ENCODE measurements around the gene NPC1L1. TPM values are rescaled to one million over a fixed set of nuclear protein-coding genes. Genes with fewer than 3 reads are reported as not detected.

Gene NPC1L1
- polyA plus RNA-seq, 3 donors, result 0.04 TPM; not detected in 2

- no peaks in the 10 kb centered on the region for H3K9me3 ChIP-seq (replicated peaks in 1 of 2; ENCODE audit: control insufficient read depth in 1 of 2, insufficient read depth in 1 of 2, low read length in 2 of 2)
- H3K27ac ChIP-seq (ENCODE audit: low read depth in 1 of 2, low read length in 2 of 2), result no peak overlapping the region
- peak overlapping the region in 1 of 7 donors; percentile 15 for H3K27ac Mint-ChIP-seq
- no peak overlapping the region for H3K4me3 ChIP-seq (replicated peaks in 1 of 3; ENCODE audit: low read depth in 2 of 3, low read length in 3 of 3)
- WGBS (ENCODE audit: insufficient coverage), result 94% methylated on average over 31 of the region's 32 CpGs
- no peaks in the 10 kb centered on the region for H4K20me1 ChIP-seq (ENCODE audit: insufficient read depth, low read length)
- no peaks in the 10 kb centered on the region for H3K36me3 ChIP-seq (replicated peaks in 1 of 2; ENCODE audit: control insufficient read depth in 1 of 2, insufficient read depth in 2 of 2, low read length in 2 of 2)
- no peak overlapping the region for H2AFZ ChIP-seq (ENCODE audit: insufficient read depth, low read depth, low read length, poor library complexity, severe bottlenecking)
- peaks cover 9% of the 10 kb centered on the region for H3K4me1 Mint-ChIP-seq
- H3K4me3 Mint-ChIP-seq, result no peak overlapping the region
- no peak overlapping the region for H3K4me2 ChIP-seq (replicated peaks; ENCODE audit: extremely low read depth, low read length, poor library complexity, severe bottlenecking)
- TF ChIP-seq CTCF (IDR thresholded peaks at IDR 0.05), result no peak
- H3K4me1 ChIP-seq (ENCODE audit: control insufficient read depth in 1 of 2, insufficient read depth in 2 of 2, low read length in 2 of 2), result peaks cover 7 to 11% of the 10 kb centered on the region in 2 donors
- no peaks in the 10 kb centered on the region for H3K9me3 Mint-ChIP-seq
- DNase-seq, result no peak
- H3K27me3 Mint-ChIP-seq (ENCODE audit: low read depth in 3 of 3), result peaks cover 0 to 9% (median 2%) of the 10 kb centered on the region in 3 donors
- intact Hi-C loops (cut with micrococcal nuclease), result no loop called here
- H3K27me3 ChIP-seq (ENCODE audit: control insufficient read depth in 2 of 2, insufficient read depth in 2 of 2, low read length in 2 of 2), result no peaks in the 10 kb centered on the region
- no peak overlapping the region for H3K9ac ChIP-seq (ENCODE audit: insufficient read depth, low read length, poor library complexity, severe bottlenecking)
- no peaks in the 10 kb centered on the region for H3K36me3 Mint-ChIP-seq
- H3K79me2 ChIP-seq (ENCODE audit: insufficient read depth, low read length), result no peaks in the 10 kb centered on the region
Observed at GRCh38 chr7:44538798-44539668, 2.1 kb downstream of the NPC1L1 start.

- Mint-ChIP-seq H3K9me3 (no peaks in the 10 kb centered on the region), H3K4me3 (no peak overlapping the region), H3K36me3 (no peaks in the 10 kb centered on the region), H3K27ac (no peak overlapping the region), H3K27me3 (ENCODE audit: low read depth in 3 of 3) (peaks cover 0 to 9% (median 2%) of the 10 kb centered on the region in 3 donors), H3K4me1 (peaks cover 4% of the 10 kb centered on the region)
- no peak for TF ChIP-seq CTCF (IDR thresholded peaks at IDR 0.05)
- no peaks in the 10 kb centered on the region for H3K79me2 ChIP-seq (ENCODE audit: insufficient read depth, low read length)
- no peak overlapping the region for H3K27ac ChIP-seq (ENCODE audit: low read depth in 1 of 2, low read length in 2 of 2)
- WGBS (ENCODE audit: insufficient coverage), result 97% methylated on average over 14 of the region's 17 CpGs
- peaks cover 7 to 10% of the 10 kb centered on the region in 2 donors for H3K4me1 ChIP-seq (ENCODE audit: control insufficient read depth in 1 of 2, insufficient read depth in 2 of 2, low read length in 2 of 2)
- no peaks in the 10 kb centered on the region for H3K36me3 ChIP-seq (replicated peaks in 1 of 2; ENCODE audit: control insufficient read depth in 1 of 2, insufficient read depth in 2 of 2, low read length in 2 of 2)
- DNase-seq, result no peak
- H3K4me2 ChIP-seq (replicated peaks; ENCODE audit: extremely low read depth, low read length, poor library complexity, severe bottlenecking), result no peak overlapping the region
- H3K4me3 ChIP-seq (replicated peaks in 1 of 3; ENCODE audit: low read depth in 2 of 3, low read length in 3 of 3), result no peak overlapping the region
- H3K9me3 ChIP-seq (replicated peaks in 1 of 2; ENCODE audit: control insufficient read depth in 1 of 2, insufficient read depth in 1 of 2, low read length in 2 of 2), result no peaks in the 10 kb centered on the region
- H2AFZ ChIP-seq (ENCODE audit: insufficient read depth, low read depth, low read length, poor library complexity, severe bottlenecking), result no peak overlapping the region
- no peaks in the 10 kb centered on the region for H3K27me3 ChIP-seq (ENCODE audit: control insufficient read depth in 2 of 2, insufficient read depth in 2 of 2, low read length in 2 of 2)
- intact Hi-C loops (cut with micrococcal nuclease), result no loop called here
- no peak overlapping the region for H3K9ac ChIP-seq (ENCODE audit: insufficient read depth, low read length, poor library complexity, severe bottlenecking)
- H4K20me1 ChIP-seq (ENCODE audit: insufficient read depth, low read length), result no peaks in the 10 kb centered on the region
Observed at GRCh38 chr7:44538093-44538797, 2.9 kb downstream of the NPC1L1 start.

All from CD14-positive monocyte (primary cell).